Stimulated activated CD4-positive, alpha-beta T cell treated with anti-CD3 and anti-CD28 coated beads, Interleukin-1b, Interleukin-23, amount 100 ng/mL, for 4 hours (primary cell): Measurements from ENCODE around the gene CAPN15.
"Not testable (repeated sequence)": the region's sequence is repeated elsewhere in the genome, so short reads cannot be mapped to it uniquely, and the experiment has no call there.

Source experiments
- DNase-seq, 2 donors: peaks; one replicate each; pipeline ENCODE4 v3.0.0-alpha.2; 2020; ENCODE audit warnings: low read depth in 2 of 2

The CAPN15 gene

DNA sequence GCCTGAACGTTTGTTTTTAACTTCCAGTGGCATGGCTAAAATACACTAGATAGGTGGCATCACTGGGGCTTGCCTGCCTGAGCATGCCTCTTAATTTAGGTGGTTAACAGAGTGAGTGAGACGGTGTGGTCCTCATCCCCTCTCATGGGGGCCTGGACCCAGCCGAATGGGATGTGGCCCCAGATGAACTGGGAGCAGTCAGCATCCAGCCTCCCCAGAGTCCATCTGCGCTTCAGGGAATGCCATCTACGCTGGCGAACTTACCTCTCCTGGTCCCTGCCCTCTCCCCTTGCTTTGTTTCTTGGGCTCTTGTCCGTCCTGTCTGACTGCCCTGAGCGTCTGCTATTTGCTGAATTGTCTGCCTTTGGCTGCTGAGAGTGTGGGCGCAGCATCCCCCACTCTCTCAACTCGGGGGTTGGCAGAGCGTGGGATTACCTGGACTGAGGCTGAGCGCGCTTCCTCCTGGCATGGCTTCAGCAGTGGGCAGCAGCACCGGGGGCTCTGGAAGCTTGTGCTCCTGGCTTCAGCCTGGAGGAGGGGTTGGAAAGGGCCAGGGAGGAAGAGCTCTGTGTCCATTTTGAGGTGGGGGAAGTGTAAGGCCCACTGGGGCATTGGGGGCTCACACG lies 64.5 kb downstream of the CAPN15 start:
- DNase-seq, result no peak

DNA sequence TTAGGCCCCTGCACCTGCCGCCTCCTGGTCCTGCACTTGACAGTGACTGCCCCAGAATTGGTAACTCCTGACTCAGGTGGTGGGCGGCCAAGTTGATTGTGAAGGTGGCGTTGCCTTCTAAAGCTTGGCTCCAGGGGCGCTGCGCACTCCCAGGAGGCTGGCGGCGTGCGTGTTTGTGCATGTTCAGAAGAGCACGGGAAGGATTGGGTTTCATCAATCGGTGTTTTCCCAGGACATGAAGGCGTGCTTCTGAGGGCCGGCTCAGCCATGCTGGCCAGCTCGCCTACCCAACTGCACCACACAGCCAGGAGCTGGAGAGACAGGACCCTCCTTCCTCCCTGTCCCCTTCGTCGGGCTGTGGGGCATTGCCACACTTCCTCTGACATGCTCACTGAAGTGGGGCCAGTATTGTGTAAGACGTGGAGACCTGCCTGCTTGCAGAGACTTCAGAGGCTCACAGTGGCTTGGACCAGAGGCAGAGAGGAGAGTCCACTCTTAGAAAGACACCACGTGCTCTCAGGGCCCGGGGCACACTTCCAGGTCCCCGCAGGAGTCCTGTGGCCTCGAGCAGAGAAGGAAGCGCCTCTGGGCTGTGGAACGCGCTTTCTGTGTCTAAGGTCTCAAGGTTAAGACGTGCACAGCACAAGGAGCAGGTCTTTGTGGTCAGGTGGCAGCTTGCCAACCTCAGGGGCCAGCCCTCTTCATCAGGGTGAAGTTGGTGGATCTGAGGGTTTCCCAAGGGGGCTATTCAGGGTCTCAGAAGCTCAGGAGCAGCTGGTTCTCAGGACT lies 65.2 kb downstream of the CAPN15 start:
- no peak for DNase-seq

DNA sequence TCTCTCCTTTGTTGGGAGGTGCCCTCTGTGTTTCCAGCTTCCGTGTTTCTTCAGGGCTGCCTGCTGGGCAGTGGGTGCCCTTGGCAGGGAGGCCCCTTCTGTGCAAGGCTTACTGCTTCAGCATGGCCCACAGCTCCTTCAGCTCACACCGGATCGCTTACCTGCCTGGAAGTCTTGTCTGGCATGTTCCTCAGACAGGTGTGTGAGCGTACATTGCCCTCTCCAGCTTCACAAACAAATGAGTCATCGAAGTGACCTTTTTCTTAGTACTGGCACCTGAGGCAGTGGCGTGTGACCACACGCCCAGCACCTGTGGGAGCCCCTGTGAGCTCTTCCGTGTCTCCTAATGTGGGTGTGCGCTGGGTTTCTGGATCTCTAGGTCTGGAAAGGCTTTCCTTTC lies 65.9 kb downstream of the CAPN15 start:
- DNase-seq, result no peak

DNA sequence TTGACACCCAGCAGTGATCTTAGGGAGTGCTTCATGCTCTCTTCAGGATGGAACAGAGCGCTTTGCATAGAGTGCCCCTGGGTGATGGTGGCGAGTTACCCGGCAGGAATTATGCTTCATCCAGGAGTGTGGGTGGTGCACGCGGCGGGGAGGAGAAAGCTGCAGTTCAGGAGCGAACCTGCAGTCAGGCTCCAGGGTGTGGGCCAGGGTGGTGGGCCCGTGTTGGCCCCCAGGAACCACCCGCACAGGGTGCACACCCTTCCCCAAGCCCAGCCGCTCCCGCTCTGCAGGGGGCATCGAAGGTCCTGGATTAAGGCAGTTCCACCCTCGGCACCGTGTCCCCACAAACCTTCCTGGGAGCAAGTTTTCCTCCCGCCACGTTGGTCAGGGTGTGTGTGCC lies 66.3 kb downstream of the CAPN15 start:
- no peak for DNase-seq

DNA sequence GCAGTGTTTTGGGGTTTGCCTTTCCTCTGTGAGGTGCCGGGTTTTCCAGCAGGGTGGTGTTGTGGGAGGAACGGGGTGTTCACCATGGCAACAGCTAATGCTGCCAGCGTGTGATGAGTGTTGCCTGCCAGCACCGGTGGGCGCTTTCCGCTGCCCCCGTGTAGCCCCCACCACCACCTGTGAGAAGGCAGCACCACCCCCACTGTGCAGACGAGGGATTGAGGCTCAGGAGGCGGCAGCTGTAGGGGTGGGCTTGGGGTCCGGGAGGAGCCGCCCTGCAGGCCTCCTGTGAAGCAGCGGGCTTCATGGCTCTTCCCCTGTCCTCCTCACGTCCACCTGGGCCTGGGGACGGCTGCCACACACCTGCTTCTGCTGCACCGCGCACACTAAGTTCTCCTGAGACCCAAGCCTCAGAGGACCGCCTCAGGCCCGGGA lies 67.6 kb downstream of the CAPN15 start:
- no peak for DNase-seq

DNA sequence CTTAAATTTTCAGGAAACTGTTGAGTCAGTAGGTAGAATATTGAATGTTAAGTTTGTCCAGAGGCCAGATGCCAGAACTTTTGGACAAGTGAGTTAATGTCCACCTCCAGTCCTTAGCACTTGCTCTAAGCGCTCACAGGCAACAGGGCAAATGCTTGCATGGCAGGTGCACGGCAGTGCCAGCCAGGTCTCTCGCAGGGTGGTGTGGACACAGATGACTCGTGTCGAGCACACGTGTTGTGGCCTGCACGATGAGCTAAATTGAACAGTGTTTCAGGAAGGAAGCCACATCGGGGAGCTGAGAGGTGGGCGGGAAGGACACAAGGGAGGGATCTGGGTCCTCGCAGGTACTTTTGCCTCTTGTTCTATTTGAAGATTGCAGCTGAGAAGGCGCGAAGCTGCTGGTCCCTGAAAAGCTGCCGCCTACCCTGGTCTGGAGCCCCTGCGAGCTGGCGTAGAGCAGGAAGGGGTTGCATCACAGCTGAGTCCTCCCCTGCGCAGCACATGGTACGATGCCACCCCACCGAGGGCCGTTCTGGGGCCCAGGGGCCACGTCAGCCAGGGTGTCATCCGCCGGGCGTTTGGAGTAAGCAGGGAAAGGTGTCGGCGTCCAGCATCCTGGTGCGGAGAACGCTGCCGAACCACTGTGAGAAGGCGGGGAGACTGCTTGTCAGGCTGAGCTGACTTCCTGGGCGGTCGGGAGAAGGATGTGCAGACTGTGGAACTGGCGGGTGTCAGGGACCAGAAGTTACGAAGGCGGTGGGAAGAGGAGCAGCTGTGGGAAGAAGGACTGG lies 68.6 kb downstream of the CAPN15 start:
- DNase-seq, result no peak

DNA sequence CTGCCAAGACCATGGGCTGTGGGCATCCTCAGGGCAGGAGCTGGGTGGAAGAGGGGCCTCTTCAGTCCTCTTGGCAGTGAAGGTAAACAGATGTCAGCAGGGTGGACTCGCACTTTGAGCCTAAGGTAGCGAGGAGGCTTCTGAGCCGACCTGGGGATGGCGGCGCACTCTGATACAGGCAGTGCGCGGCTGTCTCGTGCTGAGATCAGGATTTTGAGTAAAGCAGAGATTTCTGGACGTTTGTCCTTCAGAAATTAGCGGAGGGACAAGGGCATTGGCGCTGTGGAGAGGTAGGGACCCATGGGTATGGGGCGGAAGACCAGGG lies 69.2 kb downstream of the CAPN15 start:
- no peak for DNase-seq

DNA sequence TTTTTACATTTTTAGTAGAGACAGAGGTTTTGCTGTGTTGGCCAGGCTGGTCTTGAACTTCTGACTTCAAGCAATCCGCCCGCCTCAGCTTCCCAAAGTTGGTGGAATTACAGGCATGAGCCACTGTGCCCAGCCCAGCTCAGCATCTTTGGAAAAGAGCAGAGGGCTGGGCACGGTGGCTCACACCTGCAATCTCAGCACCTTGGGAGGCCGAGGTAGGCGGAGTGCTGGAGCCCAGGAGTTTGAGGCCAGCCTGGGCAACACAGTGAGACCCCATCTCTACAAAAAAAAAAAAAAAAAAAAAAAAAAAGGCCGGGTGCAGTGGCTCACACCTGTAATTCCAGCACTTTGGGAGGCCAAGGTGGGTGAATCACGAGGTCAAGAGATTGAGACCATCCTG lies 70.1 kb downstream of the CAPN15 start:
- DNase-seq, result not testable (repeated sequence)

DNA sequence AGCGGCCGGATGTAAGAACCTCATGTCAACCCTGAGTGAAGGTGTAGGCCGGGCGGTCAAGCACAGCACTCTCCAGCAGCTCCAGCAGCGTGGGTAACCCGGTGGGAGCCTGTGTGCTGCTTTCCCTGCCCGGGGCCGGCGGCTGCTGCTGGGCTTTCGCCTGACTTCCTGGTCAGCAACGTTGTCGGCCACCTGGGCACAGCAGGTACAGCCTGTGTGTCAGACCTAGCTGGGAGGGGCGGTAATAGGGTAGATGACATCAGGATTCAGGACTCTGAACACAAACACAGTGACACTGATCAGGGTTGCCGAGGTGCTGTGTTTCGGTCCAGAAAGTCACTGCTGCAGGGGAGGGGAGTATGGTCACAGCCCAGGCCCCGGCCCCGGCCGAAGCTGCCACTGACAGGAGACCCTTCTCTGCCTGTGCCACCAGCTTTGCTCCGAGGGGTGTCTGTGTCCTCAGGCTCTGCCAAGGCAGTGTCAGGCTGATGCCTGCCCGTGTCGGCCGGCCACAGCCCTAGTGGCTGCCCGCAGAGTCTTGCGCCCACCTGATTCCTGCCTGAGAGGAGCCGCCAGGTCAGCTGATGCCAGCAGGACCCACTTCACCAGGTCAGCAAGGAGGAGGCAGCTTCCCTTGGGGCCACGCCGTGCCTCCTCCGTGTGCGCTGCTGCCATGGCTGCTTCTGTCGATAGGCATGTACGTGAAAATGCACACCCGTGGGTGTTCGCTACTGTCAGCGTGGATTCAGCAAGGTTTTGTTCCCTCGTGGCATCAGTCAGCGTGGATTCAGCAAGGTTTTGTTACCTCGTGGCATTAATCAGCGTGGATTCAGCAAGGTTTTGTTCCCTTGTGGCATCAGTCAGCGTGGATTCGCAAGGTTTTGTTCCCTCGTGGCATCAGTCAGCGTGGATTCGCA lies 71.6 kb downstream of the CAPN15 start:
- DNase-seq, result no peak

DNA sequence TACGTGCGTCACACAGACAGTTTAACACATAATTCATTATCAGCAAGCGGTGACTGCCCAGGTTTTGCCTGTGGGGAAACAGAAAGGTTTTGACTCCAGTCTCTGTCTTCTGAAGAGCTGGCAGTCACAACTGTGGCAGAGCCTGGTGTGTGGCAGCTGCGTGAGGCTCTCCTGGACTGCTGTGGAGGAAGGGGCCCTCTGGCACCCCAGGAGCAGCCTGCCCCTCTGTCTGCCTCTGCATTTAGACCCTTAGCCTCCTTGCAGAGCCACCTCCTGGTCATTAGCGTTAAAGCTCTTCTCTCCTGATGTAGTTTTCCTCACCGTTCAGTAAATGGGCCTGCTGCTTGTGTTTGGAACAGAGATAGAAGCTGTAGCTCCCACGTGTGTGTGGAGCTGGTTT lies 73.3 kb downstream of the CAPN15 start:
- no peak for DNase-seq

DNA sequence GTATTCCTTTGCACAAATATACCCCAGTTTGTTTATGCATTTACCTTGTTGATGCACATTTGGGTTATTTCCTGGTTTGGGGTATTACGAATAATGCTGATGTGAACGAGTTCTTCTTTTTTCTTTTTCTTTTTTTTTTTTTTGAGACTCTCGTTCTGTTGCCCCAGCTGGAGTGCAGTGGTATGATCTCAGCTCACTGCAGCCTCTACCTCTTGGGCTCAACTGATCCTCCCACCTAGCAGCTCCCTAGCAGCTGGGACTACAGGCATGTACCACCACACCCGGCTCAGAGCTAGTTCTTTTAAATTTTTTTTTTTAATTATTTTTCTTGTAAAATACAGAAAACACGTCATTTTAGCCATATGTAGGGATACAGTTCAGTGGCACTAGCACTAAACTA lies 76.4 kb downstream of the CAPN15 start:
- DNase-seq, result no peak
